ENCODE data around the gene TMEM213.

DNA sequence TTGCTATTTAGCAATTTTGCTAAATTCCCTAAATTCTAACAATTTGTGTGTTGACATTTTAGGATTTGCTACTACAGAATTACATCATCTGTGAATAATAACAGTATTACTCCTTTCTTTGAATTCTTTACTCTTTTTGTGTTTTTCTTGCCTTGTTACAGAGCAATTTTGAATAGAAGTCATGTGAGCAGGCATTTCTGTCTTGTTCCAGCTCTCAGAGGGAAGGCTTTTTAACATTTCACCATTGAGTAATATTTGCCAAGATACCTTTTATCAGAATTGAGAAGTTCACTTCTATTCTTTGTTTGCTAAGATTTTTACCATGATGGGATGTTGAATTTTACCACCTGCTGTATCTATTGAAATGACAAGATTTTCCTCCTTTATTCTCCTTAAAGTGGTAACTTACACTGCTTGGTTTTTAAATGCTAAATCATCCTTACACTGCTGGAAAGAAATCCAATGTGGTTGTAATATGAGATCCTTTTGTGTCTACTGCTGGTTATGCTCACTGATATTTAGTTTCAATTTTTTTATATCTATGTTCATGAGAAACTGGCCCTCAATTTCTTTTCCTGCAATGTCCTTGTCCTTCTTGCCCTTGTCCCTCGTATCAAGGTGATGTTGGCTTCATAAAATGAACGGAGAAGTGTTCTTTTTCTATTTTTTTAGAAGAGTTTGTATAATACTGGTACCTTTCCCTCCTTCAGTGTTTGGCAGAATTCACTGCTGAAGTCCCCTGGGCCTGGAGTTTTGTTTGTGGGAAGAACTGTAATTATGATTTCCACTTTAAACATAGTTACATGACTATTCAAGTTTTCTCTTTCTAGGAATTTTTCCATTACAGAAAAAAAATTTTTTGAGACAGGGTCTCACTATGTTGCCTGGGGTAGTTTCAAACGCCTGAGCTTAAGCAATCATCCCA is 50.5 kb downstream of the TMEM213 start:
- no peak for TF ChIP-seq CTCF (optimal IDR thresholded peaks at IDR 0.05 in 1 of 3, IDR thresholded peaks at IDR 0.05 in 1 of 3, conservative IDR thresholded peaks at IDR 0.05 in 1 of 3; ENCODE audit: extremely low read depth in 1 of 3, insufficient read depth in 2 of 3, low read length in 3 of 3)
- TF ChIP-seq EZH2 (IDR thresholded peaks at IDR 0.05; ENCODE audit: low read length), result no peak

Data from keratinocyte (primary cell).